Right lobe of liver (tissue), 6 donors: ENCODE results near the gene CERS3. TPM values are rescaled to one million over a fixed set of nuclear protein-coding genes. Genes with fewer than 3 reads are reported as not detected.
A peak's percentile ranks its signal among the peaks of the same experiment; 100 is the strongest.

Source experiments
- ATAC-seq, 4 donors: fragments of 200-7000 bp; cut with Tn5 transposase; one replicate each; pipeline ENCODE4 v1.9.1; 2020; ENCODE audit warnings: mild to moderate bottlenecking in 4 of 4, moderate library complexity in 4 of 4
- DNase-seq, 3 donors: peaks; one replicate each; pipeline ENCODE4 v3.0.0-alpha.2; 2020
- H3K27ac ChIP-seq, 3 donors: fragments of 200-600 bp; one replicate each; pipeline ENCODE4 v1.8.0; 2022
- H3K27me3 ChIP-seq, 2 donors: fragments of 200-600 bp; one replicate each; pipeline ENCODE4 v1.8.0; 2022
- H3K36me3 ChIP-seq, 4 donors: fragments of 200-600 bp; sonication (generic) in 1 of 4; one replicate each; pipeline versions ENCODE4 v1.5.1 to v1.8.0; 2017 to 2022; ENCODE audit warnings: control low read depth in 1 of 4
- H3K4me1 ChIP-seq, 4 donors: fragments of 200-600 bp; sonication (generic) in 1 of 4; one replicate each; pipeline versions ENCODE4 v1.5.1 to v1.8.0; 2017 to 2022; ENCODE audit warnings: control low read depth in 1 of 4
- H3K4me3 ChIP-seq, 3 donors: fragments of 200-600 bp; one replicate each; pipeline ENCODE4 v1.8.0; 2022
- H3K9me3 ChIP-seq, 4 donors: fragments of 200-600 bp; sonication (generic) in 1 of 4; one replicate each; pipeline versions ENCODE4 v1.5.1 to v1.8.0; 2017 to 2022; ENCODE audit warnings: control low read depth in 1 of 4
- CTCF ChIP-seq, 4 donors: fragments of 200-600 bp in 3 of 4; fragments of 450-650 bp in 1 of 4; IDR thresholded peaks; one replicate each; pipeline versions ENCODE4 v1.5.1 to v1.8.0; 2016 to 2022; ENCODE audit warnings: antibody characterized with exemption in 4 of 4, mild to moderate bottlenecking in 2 of 4
- POLR2A ChIP-seq: fragments of 450-650 bp; IDR thresholded peaks from one replicate; pipeline ENCODE4 v1.6.1; 2017; ENCODE audit warnings: antibody characterized with exemption, mild to moderate bottlenecking
- whole genome bisulfite sequencing: methylation state at CpG from one replicate; pipeline ENCODE4 v1.1.6; 2018; ENCODE audit warnings: low coverage, low lambda C conversion rate; ENCODE audit not compliant: insufficient coverage; ENCODE audit errors: missing lambda C conversion rate; 5-methylcytosine and 5-hydroxymethylcytosine counted together
- intact Hi-C, 2 donors: fragments of 100-400 bp; cut with DNase I; formaldehyde crosslinking; loops; one replicate each; pipeline versions ENCODE4 v1.11.2 to v1.14.1; 2022
- small RNA-seq, 2 experiments: library from RNA; depleted of rRNA; stranded (forward); fragments of <200 nt; gene quantifications; one replicate each; pipeline ENCODE3, GENCODE V24; 2016
- total RNA-seq, 6 experiments: library from RNA; depleted of rRNA in 2 of 6; stranded (reverse); fragments of >200 nt in 2 of 6; fragmentation: NEBNext Ultra II Directional in 3 of 6; extraction: Animal tissue kit (Norgen Biotek cat#: 25700) in 3 of 6; gene quantifications; one replicate each; pipeline versions ENCODE4 v1.1.0 to v1.2.4, GENCODE V29; 2016 to 2023
- donor health status: DM: no; HTN: yes; CAD: no.
- donor health status: DM: no; HTN: no; CAD: no.
- donor health status: DM: no; HTN: no; CAD: no.
- donor health status: DM: no; HTN: yes; CAD: no.
- donor health status: DM: no; HTN: yes; CAD: no.

CERS3 gene
- total RNA-seq, 6 experiments from 2014 or later: not detected

DNA sequence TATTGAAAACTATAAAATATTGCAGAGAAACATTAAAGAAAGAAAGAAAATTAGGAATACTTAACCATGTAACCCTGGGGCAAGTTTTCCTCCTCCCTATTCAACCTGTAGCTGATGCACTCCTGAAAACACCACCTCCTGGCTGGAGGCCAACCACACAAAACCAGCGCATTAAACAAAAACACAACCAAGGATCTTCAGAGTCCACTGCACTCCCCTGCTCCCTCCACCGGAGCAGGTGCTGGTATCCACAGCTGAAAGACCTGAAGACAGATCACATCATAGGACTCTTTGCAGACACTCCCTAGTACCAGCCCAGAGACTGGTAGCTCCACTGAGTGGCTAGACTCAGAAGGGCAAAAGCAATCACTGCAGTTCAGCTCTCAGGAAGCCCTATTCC is 173.4 kb downstream of the CERS3 start:
- WGBS: 60% methylated on average over 2 of the region's 2 CpGs
- DNase-seq: no peak

DNA sequence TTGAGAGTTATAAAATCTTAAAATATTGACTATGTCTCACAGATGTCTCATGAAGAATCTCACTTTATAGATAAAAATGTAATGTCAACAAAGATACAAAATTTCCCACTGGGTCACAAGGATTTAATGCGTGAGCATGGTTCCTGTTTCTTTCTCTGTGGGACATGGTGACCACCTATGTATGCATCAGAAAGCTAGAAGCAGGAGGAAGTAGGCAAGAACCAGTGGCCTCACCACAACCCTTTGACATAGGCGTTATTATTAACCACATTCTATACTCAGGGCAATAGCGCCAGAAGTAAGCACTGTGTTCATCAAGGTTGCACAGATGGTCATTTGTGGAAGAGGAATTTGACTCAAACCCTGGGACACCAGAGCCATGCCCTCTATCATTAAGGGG is 175.3 kb downstream of the CERS3 start:
- H3K4me1 ChIP-seq: peaks cover 0 to 6% (median 2%) of the 10 kb centered on the region in 4 donors
- TF ChIP-seq POLR2A (no peak), CTCF (IDR thresholded peaks at IDR 0.05) (no peak)
- no peaks in the 10 kb centered on the region for H3K27me3 ChIP-seq
- 53% methylated on average over 1 of the region's 3 CpGs for WGBS
- no peaks in the 10 kb centered on the region for H3K9me3 ChIP-seq
- H3K36me3 ChIP-seq: no peaks in the 10 kb centered on the region
- intact Hi-C loops: no loop called here
- H3K4me3 ChIP-seq: no peak overlapping the region
- ATAC-seq: no peak
- no peak for DNase-seq
- no peak overlapping the region for H3K27ac ChIP-seq

More for the DNA sequence above, 173.4 kb downstream of the CERS3 start:
- intact Hi-C loops: no loop called here
- no peak for ATAC-seq
- Histone ChIP-seq H3K27me3 (no peaks in the 10 kb centered on the region), H3K4me3 (no peak overlapping the region), H3K27ac (no peak overlapping the region), H3K9me3 (no peaks in the 10 kb centered on the region), H3K36me3 (no peaks in the 10 kb centered on the region), H3K4me1 (peaks cover 0 to 6% (median 0%) of the 10 kb centered on the region in 4 donors)
- TF ChIP-seq POLR2A (no peak), CTCF (IDR thresholded peaks at IDR 0.05) (no peak)

GRCh38 chr15:100350434-100351226 is 178.1 kb downstream of the CERS3 start:
- ATAC-seq (peak; percentile 63 to 81 (median 72)), DNase-seq (peak in 1 of 3 donors; percentile 81)
- Histone ChIP-seq H3K27me3 (no peaks in the 10 kb centered on the region), H3K27ac (peak overlapping the region; percentile 98 to 99 (median 99)), H3K4me1 (peaks cover 0 to 24% (median 13%) of the 10 kb centered on the region in 4 donors), H3K36me3 (no peaks in the 10 kb centered on the region), H3K9me3 (no peaks in the 10 kb centered on the region), H3K4me3 (peak overlapping the region; percentile 82 to 92 (median 85))
- intact Hi-C loops: no loop called here
- WGBS: 13% methylated on average over 17 of the region's 19 CpGs
- TF ChIP-seq POLR2A (no peak), CTCF (IDR thresholded peaks at IDR 0.05) (no peak)

Small RNAs within 50 kb of the gene (small RNA-seq; reads per million reads assigned to genes)
- gene RNU6-181P: 0 reads per million in 2 experiments
- 0 reads per million in 2 experiments for gene RNU6-322P

Other genes starting within 250 kb of the CERS3 start
- gene ADAMTS17, start 187.0 kb downstream of the CERS3 start, total RNA-seq: 10 to 100 TPM; 14.6 to 34.7 (median 24.2) TPM
- gene LINS1, start 73.2 kb upstream of the CERS3 start, total RNA-seq: 1 to 10 TPM; 4.5 to 8.6 (median 5.1) TPM
- gene ASB7, start 73.6 kb upstream of the CERS3 start, total RNA-seq: 1 to 10 TPM; 5.4 to 7.9 (median 7.2) TPM